Measurements from ENCODE around the gene GCNT2. TPM values are rescaled to one million over a fixed set of nuclear protein-coding genes. Genes with fewer than 3 reads are reported as not detected.

The GCNT2 gene
- total and polyA plus RNA-seq, 2 of the 8 experiments (the other 6 are each of a cell fraction or from before 2014, with no cell fraction given) = 19.3 to 52.5 TPM

- TF ChIP-seq HDAC2 (IDR thresholded peaks at IDR 0.05; ENCODE audit: borderline replicate concordance in 1 of 2, low read depth in 2 of 2, low read length in 2 of 2) (0 out of 4 replicates have a peak, but pooled peaks of 1 of the 2 experiments have one; percentile 31), CEBPB (IDR thresholded peaks at IDR 0.05; ENCODE audit: low read depth, low read length) (peak; percentile 91), CHD1 (IDR thresholded peaks at IDR 0.05; ENCODE audit: low read depth, low read length) (no peak), TAF1 (IDR thresholded peaks at IDR 0.05; ENCODE audit: low read depth, low read length) (peak; percentile 61; the same call in 1 of the 2 replicates), NRF1 (IDR thresholded peaks at IDR 0.05; ENCODE audit: low read depth, low read length) (no peak), CBX5 (IDR thresholded peaks at IDR 0.05; ENCODE audit: low read depth, low read length) (no peak), EZH2 (IDR thresholded peaks at IDR 0.05; ENCODE audit: low read depth, low read length, severe bottlenecking) (no peak), TBP (IDR thresholded peaks at IDR 0.05; ENCODE audit: low read depth, low read length) (no peak; the same call in 1 of the 2 replicates), PHF8 (conservative IDR thresholded peaks at IDR 0.05; ENCODE audit: low read depth, low read length) (no peak), MAX (IDR thresholded peaks at IDR 0.05) (no peak), POLR2AphosphoS5 (IDR thresholded peaks at IDR 0.05; ENCODE audit: low read depth, low read length) (peak; percentile 76), JUN (IDR thresholded peaks at IDR 0.05; ENCODE audit: low read depth, low read length) (no peak), CTBP2 (IDR thresholded peaks at IDR 0.05; ENCODE audit: borderline replicate concordance, insufficient read depth, insufficient read length, low read length) (peak; percentile 41), KDM1A (IDR thresholded peaks at IDR 0.05; ENCODE audit: borderline replicate concordance, low read length) (no peak), RFX5 (IDR thresholded peaks at IDR 0.05; ENCODE audit: borderline replicate concordance, low read depth, low read length) (no peak), SP2 (IDR thresholded peaks at IDR 0.05; ENCODE audit: low read length) (no peak), SP1 (IDR thresholded peaks at IDR 0.05; ENCODE audit: low read depth, low read length) (peak; percentile 62; the same call in 1 of the 2 replicates), CHD2 (IDR thresholded peaks at IDR 0.05; ENCODE audit: low read length) (no peak), SIX5 (IDR thresholded peaks at IDR 0.05; ENCODE audit: low read depth, low read length) (no peak), ASH2L (IDR thresholded peaks at IDR 0.05; ENCODE audit: low read length) (peak; percentile 2), GTF2F1 (IDR thresholded peaks at IDR 0.05; ENCODE audit: borderline replicate concordance, low read depth, low read length) (no peak), POLR2A (IDR thresholded peaks at IDR 0.05; ENCODE audit: control extremely low read depth in 1 of 2, low read depth in 2 of 2, low read length in 2 of 2) (peak in 1 of 2 experiments; percentile 65; a peak in 2 of 3 replicates), EP300 (IDR thresholded peaks at IDR 0.05; ENCODE audit: borderline replicate concordance in 1 of 2, low read depth in 2 of 2, low read length in 2 of 2) (peak in 1 of 2 experiments; percentile 66; a peak in 1 of 3 replicates)
Measured at GRCh38 chr6:10585209-10585845, 64.2 kb downstream of the GCNT2 start (continued).
